Measurements from ENCODE around the gene PAX7.

DNA sequence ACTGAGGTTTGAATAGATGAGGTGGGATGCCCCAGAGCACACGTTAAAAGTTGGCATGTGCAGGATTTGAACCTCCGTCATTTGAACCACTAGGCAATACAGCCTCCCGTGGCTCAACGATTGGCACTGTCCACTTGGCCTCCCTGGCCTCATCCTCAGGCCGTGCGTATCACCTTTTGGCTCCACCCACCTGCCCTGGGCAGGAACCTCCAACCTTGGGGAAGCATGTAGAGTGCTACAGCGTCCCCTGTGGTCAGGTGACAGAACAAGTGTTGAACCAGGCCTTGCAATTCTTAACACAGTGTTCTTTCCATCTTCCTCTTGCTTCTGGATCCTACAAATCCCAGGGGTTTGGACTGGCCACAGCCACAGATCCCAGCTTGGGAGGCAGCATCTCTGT, 112.6 kb downstream of the PAX7 start:
- TF ChIP-seq CTCF (IDR thresholded peaks at IDR 0.05) (no peak), POLR2A (IDR thresholded peaks at IDR 0.05) (no peak)
